ENCODE measurements around the gene ADRA2B. TPM values are rescaled to one million over a fixed set of nuclear protein-coding genes. Genes with fewer than 3 reads are reported as not detected.

Gene ADRA2B
- total RNA-seq, 6 experiments from 2014 or later: not detected

- no peaks in the 10 kb centered on the region for H3K4me1 Mint-ChIP-seq (ENCODE audit: low read depth)
- peaks cover 28% of the 10 kb centered on the region for H3K27me3 Mint-ChIP-seq (ENCODE audit: insufficient read depth)
- H3K4me3 Mint-ChIP-seq: no peak overlapping the region
- no peaks in the 10 kb centered on the region for H3K9me3 Mint-ChIP-seq
- H3K36me3 Mint-ChIP-seq (ENCODE audit: low read depth): no peaks in the 10 kb centered on the region
- DNase-seq: no peak
- TF ChIP-seq, protein P1, sequence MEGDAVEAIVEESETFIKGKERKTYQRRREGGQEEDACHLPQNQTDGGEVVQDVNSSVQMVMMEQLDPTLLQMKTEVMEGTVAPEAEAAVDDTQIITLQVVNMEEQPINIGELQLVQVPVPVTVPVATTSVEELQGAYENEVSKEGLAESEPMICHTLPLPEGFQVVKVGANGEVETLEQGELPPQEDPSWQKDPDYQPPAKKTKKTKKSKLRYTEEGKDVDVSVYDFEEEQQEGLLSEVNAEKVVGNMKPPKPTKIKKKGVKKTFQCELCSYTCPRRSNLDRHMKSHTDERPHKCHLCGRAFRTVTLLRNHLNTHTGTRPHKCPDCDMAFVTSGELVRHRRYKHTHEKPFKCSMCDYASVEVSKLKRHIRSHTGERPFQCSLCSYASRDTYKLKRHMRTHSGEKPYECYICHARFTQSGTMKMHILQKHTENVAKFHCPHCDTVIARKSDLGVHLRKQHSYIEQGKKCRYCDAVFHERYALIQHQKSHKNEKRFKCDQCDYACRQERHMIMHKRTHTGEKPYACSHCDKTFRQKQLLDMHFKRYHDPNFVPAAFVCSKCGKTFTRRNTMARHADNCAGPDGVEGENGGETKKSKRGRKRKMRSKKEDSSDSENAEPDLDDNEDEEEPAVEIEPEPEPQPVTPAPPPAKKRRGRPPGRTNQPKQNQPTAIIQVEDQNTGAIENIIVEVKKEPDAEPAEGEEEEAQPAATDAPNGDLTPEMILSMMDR (IDR thresholded peaks at IDR 0.05): no peak
- no peak overlapping the region for H3K27ac Mint-ChIP-seq
Measured at GRCh38 chr2:96095116-96095636, 21.2 kb downstream of the ADRA2B start.

DNA sequence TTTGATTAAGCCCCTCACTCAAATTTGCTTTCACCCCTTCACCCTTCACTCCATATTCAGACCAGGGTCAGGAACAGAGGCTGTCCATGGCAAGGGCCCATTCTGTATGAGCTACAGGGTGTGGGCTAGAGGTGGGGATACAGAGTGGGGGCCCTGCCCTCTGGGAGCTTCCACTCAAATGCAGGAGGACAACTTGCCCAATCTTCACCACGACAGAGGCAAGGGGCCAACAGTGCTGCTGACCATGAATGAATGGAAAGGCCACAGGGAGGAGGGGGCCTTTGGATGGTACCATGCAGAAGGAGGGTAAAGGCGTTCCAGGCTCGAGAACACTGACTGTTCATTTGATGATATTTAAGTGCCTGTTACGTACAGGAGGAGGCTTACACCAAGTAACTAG, 22.8 kb downstream of the ADRA2B start:
- no peak for DNase-seq
- Mint-ChIP-seq H3K36me3 (ENCODE audit: low read depth) (no peaks in the 10 kb centered on the region), H3K4me1 (ENCODE audit: low read depth) (no peaks in the 10 kb centered on the region), H3K9me3 (no peaks in the 10 kb centered on the region), H3K4me3 (no peak overlapping the region), H3K27ac (no peak overlapping the region), H3K27me3 (ENCODE audit: insufficient read depth) (peaks cover 33% of the 10 kb centered on the region)
- TF ChIP-seq, protein P1 (IDR thresholded peaks at IDR 0.05): no peak

GRCh38 chr2:96092951-96093350, 23.4 kb downstream of the ADRA2B start:
- H3K27ac Mint-ChIP-seq: no peak overlapping the region
- no peak overlapping the region for H3K4me3 Mint-ChIP-seq
- H3K4me1 Mint-ChIP-seq (ENCODE audit: low read depth): no peaks in the 10 kb centered on the region
- no peaks in the 10 kb centered on the region for H3K36me3 Mint-ChIP-seq (ENCODE audit: low read depth)
- no peaks in the 10 kb centered on the region for H3K9me3 Mint-ChIP-seq
- DNase-seq: no peak
- peaks cover 39% of the 10 kb centered on the region for H3K27me3 Mint-ChIP-seq (ENCODE audit: insufficient read depth)
- TF ChIP-seq, protein P1 (IDR thresholded peaks at IDR 0.05): no peak

GRCh38 chr2:96092573-96092877, 23.8 kb downstream of the ADRA2B start:
- TF ChIP-seq, protein P1 (IDR thresholded peaks at IDR 0.05): no peak
- peaks cover 39% of the 10 kb centered on the region for H3K27me3 Mint-ChIP-seq (ENCODE audit: insufficient read depth)

GRCh38 chr2:96091711-96092572, 24.4 kb downstream of the ADRA2B start:
- H3K27ac Mint-ChIP-seq: no peak overlapping the region
- TF ChIP-seq, protein P1 (IDR thresholded peaks at IDR 0.05): no peak
- H3K9me3 Mint-ChIP-seq: no peaks in the 10 kb centered on the region
- H3K4me3 Mint-ChIP-seq: no peak overlapping the region
- H3K4me1 Mint-ChIP-seq (ENCODE audit: low read depth): peaks cover 6% of the 10 kb centered on the region; the same call in 1 of the 2 replicates
- DNase-seq: no peak
- H3K27me3 Mint-ChIP-seq (ENCODE audit: insufficient read depth): peaks cover 39% of the 10 kb centered on the region
- no peaks in the 10 kb centered on the region for H3K36me3 Mint-ChIP-seq (ENCODE audit: low read depth)

More at GRCh38 chr2:96092573-96092877, 23.8 kb downstream of the ADRA2B start:
- no peak overlapping the region for H3K27ac Mint-ChIP-seq
- H3K4me3 Mint-ChIP-seq: no peak overlapping the region
- no peaks in the 10 kb centered on the region for H3K9me3 Mint-ChIP-seq
- no peaks in the 10 kb centered on the region for H3K36me3 Mint-ChIP-seq (ENCODE audit: low read depth)
- H3K4me1 Mint-ChIP-seq (ENCODE audit: low read depth): peaks cover under 1% of the 10 kb centered on the region; the same call in 1 of the 2 replicates
- DNase-seq: no peak
